ENCODE data around the gene PTH2.
"Not testable (repeated sequence)": the region's sequence is repeated elsewhere in the genome, so short reads cannot be mapped to it uniquely, and the experiment has no call there.

The PTH2 gene

DNA sequence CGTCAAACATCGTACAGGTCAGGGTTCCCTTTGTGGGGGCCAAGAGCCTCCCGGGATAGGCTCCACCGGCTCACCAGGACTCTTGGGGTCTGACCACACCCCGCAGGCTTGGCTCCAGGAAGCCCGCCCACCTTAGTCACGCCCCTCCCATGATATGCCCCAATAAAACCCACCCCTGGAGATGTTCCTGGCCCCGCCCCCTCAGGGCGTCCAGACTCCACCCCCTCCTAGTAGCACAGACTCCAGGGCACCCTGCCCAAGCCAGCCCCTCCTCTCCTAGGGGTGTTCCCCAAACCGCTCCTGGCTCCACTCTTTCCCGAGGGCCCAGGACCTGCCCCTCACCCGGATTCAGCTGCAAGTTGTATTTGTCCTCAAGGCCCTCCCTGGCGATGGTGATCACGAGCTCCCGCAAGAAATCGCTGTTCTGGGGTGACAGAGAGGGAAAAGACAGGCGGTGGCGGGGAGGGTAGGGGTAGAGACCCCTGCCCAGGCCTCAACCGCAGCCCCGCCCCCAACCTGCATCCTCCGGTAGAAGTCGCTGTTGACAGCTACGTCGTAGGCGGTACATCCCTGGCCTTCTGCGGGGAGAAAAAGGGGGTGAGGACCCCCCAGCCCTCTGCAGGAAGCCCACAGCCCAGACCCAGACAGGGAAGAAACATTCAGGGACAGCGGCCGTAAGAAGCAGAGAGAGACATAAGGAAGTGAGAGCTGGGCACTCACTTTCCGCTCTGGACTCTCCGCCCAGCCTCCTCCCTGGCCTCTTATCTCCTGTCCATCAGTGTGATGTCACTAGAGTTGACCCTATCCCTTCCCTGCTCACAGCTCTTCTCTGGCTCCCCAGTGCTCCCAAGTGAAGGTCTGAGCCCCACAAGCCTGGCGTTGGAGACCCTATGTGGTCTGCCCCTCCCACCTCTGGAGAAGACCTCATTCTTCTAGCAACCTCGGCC lies 24.5 kb upstream of the PTH2 start:
- DNase-seq (ENCODE audit: low spot score) = no peak

DNA sequence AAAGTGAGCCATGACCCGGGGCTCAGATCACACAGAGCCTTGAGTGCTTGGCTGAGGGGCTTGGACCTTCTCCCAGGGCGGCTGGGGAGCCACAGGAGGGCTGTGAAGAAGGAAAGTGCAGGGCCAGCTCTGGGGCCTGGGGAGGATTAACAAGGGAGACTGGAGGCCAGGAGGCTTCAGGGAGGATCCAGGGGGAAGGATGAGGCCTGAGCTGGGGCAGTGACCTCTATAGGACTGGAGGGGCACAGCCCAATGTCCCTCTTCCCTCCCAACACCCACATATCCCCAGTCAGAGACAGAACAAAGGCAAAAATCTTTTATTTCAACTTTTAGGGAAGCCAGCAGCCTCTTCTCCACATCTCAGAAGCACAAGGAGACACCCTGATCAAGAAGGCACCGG lies 22.8 kb upstream of the PTH2 start:
- no peak for DNase-seq (ENCODE audit: low spot score)

DNA sequence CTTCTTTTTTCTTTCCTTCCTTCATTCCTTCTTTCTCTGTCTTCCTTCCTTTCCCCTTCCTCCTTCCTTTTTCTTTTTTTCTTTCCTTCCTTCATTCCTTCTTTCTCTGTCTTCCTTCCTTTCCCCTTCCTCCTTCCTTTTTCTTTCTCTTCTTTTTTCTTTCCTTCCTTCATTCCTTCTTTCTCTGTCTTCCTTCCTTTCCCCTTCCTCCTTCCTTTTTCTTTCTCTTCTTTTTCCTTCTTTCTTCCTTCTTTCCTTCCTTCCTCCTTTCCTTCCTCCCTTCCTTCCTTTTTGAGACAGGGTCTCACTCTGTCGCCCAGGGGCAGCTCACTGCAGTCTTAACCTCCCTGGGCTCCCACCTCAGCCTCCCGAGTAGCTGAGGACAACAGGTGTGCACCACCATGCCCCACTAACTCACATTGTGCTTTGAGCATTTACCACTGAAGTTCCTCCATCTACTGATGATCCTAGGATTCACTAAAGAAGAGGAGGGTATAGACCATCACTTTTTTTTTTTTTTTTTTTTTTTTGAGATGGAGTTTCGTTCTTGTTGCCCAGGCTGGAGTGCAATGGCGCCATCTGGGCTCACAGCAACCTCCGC lies 21.0 kb upstream of the PTH2 start:
- not testable (repeated sequence) for DNase-seq (ENCODE audit: low spot score)

DNA sequence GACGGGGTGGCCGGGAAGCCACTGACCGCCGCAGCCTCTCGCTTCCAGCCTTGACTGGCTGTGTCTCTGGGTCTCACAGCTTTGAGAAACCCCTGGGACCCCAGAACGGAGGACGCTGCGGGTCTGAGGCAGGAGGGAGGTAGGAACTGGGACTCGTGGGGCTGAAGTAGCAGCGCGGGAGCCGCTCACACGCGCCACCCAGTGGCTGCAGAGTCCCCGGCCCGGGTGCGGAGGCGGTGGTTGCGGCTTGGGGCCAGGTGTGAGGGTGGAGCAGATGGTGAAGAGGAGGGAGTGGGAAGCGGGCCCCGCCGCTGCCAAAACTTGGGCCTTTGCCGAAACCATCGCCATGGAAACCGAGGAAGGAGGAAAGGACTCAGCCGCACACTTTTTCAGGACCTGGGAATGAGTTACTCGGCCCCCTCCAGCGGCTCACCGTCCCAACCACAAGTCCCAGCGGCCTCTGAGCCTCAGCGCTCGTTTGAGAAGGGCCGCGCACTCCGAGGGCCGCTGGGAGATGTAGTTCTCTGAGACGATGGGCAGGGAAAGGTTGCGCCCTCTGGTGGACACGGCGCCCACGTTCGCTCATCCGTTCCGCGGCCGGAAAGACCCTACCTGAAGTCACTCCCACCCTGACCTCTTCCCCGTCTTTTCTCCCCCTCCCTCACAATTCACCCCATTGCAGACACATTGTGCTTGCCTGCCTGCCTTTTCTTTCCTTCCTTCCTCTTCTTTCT lies 20.3 kb upstream of the PTH2 start:
- DNase-seq (ENCODE audit: low spot score) = peak; percentile 93

DNA sequence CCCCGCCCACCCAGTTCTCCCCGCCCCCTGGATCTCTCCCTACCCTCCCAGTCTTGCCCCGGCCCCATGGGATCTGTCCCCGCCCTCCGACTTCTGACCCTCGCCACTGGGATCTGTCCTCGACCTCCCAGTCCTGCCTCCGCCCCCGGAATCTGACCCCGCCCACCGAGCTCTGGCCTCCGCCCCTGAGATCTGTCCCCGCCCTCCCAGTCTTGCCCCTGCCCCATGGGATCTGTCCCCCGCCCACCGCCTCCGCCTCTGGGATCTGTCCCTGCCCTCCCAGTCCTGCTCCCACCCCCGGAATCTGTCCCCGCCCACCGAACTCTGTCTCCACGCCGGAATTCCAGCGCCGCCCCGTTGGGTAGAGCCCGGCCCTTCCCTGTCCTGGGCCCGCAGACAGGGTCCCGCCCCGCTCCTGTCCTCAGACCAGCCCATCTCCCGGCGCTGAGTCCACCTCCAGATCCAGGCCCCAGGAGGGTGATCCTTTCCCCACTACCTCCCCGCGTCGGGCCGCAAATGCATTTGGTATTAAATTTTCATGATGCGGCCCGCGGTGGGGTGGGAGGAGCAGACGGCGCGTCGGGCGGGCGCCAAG lies 19.6 kb upstream of the PTH2 start:
- DNase-seq (ENCODE audit: low spot score) = peak; percentile 91

DNA sequence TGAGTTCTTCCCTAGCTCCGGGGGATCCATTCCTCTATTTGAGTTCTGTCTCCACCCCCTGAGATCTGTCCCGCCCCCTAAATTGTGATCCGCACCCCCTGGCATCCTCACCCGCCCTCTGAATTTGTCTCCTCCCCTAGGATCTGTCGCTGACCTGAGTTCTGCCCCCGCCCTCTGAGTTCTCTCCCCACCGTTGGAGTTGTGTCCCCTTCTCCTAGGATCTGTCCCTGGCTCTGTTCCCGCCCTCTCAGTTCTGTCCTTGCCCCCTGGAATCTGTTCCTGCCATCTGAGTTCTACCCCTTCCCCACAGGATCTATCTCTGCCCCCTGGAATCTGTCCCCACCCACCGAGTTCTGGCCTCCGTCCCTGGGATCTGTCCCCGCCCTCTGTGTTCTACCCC lies 19.1 kb upstream of the PTH2 start:
- no peak for DNase-seq (ENCODE audit: low spot score)

DNA sequence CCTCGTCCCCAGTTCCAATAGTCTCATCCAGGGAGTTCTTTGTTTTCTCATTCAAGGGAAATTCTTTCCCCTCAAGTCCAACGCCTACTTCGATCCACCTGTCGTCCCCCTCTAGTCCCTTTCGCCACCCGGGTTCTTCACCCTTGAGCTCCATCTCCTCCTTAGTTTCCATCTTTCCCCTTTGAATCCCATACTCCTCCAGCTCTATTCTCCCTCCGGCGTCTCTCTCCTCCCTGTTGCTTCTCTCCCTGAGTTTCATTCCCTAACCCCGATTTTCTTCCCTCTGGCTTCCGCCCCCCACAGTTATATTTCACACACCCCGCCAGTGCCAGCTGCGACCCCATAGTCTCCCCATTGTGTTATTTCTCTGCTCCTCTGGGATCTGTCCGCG lies 18.7 kb upstream of the PTH2 start:
- no peak for DNase-seq (ENCODE audit: low spot score)

DNA sequence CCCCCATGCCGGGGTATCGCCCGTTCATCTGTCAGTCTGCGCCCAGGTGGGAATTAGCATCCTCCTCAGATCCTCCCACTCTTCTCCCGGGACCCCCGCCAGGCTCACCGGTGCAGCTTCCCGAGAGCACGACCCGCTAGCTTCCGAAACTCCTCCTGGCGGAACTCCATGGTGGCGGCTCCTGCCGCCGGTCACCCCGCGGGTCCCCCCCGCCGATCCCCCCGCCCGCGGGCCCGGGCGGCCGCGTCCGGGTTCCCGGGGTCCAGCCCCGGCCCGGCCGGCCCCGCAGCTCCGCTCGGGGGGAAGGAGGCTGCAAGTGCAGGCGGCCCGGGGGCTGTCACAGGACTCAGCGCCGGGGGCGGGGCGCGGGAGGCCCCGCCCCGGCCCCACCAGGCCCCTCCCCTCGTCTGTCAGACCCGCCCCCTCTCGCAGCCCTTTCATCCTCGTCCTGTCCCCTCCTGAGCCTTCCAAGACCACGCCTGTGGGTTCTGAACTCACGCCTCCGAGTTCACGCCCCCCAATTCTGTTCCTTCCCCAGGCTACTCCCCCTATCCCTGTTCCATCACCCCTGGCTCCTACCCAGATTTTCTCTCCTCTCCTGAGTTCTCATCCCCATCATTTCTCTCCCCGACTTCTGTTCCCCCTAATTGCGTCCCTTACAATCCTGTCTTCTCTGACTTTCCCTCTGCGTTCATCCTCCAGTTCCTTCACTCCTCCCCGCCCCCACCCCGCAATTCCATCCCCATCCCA lies 18.1 kb upstream of the PTH2 start, which contains the start of gene SLC17A7:
Gene SLC17A7, minus strand, starts transcription at position 318 of the 750 bp plus-strand sequence. Its CDS starts 148 bp downstream, at position 170.
- peak; percentile 67 for DNase-seq (ENCODE audit: low spot score)

DNA sequence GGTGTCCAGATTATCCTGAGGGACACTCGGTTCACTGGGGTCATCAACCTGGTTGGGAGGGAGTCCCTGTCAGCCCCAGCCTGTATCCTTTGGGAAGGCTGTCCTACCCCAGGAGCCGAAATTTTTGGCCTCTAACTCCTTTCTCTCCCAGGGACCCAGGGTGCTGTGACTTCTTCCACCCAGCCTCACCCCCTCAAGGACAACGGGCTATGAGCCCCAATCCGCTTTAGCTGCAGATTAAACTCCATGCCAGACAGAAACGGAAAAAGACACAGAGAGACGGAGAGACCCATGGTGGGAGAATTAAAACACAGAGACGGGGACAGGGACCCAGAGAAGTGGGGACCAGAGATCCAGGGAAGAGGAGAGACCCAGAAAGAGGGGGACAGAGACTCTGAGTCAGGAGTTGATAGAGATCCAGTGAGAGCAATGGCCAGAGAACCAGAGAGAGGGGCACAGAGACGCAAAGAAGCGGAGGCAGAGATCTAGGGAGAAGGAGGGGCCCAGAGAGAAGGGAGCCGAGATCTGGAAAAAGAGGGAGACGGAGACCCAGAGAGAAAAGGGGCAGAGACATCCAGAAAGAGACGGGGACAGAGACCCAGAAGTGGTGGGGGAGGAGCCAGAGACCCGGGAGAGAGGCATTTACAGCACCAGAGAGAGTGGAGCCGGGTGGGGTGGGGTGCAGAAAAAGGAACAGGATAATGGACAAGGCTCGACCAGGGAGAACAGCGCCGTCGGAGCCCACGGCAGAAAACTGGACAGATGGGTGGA lies 17.4 kb upstream of the PTH2 start:
- DNase-seq (ENCODE audit: low spot score) = no peak

DNA sequence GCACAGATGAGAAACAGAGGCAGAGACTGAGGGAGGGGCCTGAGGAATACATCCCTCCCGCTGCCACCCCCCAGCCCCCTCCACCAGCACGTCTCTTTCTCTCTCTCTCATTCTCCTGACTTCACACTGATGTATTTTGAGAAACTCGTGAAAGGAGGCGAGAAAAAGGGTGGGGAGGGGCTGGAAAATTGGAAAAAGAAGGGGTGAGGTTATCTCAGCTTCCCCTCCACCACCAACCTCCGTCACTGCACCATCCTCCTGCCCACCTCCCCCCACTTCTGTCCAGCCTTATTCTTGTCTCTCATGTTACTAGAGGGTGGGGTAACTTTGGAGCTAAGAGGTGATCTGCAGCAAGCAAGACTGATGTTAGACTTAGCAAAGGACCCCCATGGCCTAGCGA lies 16.6 kb upstream of the PTH2 start:
- DNase-seq (ENCODE audit: low spot score) = no peak

DNA sequence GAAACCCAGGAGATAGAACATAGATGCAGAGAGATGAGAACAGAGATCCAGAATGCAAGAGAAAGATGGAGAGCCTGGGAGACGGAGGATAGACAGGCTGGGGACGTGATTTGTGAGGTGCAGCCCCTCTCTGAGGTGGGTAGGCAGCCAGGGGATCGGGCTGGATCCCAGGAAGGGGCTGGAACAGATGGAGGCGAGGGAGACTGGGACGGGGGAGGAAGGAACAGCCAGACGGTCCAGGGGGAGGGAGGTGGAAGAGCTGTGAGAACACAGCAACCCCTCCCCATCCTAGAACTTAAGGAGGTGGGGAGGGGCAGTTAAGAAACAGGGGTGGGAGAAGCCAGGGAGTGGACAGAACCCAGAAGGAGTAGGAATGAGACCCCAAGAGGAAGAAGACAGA lies 15.0 kb upstream of the PTH2 start:
- no peak for DNase-seq (ENCODE audit: low spot score)

DNA sequence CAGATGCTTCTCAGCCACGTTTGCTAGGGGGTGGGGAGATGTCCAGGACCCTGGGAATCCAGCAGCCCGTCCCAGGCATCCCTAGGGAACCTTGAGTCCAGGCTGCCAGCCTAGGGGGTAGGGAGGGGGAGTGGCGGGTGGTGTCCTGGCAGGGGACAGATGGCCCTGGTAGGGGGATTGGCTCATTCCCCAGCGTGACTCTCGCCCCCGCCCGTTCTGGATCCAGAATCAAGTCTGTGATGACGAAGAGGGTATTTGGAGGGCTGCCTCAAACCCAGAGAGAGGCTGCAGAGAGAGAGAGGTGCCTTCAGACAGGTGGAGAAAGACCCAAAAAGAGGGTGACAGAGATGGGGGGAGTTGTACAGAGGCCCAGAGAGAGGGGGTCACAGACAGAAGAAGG lies 14.0 kb upstream of the PTH2 start:
- no peak for DNase-seq (ENCODE audit: low spot score)

DNA sequence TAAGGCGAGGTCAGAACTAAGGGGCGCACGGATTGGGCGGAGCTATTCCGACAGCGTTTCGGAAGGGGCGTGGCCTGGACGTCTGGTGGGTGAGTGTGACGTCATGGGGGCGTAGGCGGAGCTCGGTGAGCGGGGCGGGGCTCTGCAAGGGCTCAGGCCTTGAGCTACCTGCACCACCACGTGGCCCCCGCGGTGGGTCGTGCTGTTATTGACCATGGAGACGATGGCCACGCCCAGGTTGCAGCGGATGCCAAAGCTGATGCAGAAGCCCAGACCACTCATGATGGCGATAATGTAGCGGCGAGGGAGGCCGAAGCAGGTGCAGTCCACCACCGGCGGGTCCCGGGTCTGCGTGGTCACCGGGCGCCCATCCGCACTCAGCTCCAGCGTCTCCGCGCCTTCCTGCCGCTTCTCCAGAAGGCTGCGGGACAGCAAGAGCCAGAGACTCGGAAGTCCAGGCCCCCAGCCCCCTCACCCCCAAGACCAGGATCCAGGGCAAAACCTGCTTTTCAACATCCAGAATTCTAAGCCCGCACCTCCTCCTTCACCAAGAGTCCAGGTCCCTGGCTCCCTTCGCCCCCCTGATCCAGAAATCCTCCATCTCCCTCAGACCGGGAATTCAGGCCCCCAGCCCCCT lies 13.3 kb upstream of the PTH2 start:
- no peak for DNase-seq (ENCODE audit: low spot score)

DNA sequence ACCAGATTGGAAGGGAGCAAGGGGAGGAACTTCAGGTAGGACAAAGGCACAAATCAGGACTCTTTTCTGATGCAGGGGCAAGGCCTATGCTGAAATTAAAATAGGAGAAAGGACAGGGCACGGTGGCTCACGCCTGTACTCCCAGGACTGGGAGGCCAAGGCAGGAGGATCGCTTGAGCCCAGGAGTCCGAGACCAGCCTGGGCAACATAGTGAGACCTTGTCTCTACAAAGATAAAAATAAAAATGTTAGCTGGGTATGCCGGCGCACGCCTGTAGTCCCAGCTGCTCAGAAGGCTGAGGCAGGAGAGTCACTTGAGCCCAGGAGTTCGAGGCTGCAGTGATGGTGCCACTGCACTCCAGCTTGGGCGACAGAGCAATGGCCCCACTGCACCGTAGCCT lies 12.4 kb upstream of the PTH2 start:
- no peak for DNase-seq (ENCODE audit: low spot score)

DNA sequence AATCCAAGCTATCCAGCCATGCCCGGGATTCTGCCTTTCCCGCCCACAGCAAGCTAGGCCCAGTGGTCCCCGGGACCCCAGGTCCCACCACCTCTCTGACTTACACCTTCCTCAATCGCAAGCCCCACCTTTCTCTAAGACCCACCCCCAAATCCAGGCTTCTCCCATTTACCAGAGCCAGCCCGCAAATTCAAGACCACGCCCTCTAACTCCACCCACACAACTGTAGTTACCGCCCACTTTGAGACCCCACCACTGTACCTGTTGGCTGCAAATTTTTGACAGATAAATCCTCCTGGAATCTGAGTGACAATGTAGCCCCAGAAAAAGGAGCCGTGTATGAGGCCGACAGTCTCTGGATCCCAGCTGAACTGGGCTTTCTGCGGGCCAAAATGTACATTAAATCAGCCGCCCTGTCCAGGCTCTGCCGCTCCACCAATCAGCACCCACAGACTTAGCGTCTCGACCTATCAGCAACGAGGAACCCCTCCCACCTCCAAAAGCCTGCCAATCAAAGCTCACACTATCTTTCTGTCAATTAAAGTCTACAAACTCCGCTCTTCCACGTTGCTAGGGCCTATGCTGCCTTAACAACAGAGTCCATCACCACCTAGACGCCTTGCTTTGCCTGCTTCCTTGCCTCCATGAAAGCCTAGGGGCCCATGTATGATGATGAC lies 11.8 kb upstream of the PTH2 start:
- DNase-seq (ENCODE audit: low spot score) = no peak

DNA sequence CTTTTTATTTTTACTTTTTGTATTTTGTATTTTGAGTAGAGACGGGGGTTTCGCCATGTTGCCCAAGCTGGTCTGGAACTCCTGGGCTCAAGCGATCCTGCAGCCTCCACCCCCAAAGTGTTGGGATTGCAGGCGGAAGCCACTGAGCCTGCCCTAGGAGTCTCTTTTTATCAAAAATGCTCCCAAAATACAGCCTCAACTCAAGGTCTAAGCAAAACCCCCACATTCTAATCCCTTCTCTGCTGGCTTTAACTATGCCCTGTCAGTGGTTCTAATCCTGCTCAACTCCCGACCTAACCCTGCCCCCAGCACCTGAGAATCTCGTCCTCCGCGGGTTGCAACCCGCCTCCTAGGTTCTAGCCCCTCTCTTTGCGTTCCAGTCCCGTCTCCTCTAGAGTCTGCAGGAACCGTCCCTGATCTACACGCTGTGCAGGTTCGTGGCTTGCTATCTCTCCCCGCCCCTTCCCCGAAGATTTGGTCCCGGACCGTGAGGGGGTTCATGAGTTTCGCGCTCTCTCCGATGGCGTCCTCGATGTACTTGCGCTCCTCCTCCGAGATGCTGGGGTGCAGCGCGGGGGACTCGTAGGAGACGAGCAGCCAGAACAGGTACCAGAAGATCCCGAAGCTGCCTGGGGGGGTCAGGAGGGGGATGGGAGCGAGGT lies 10.1 kb upstream of the PTH2 start:
- DNase-seq (ENCODE audit: low spot score) = no peak

DNA sequence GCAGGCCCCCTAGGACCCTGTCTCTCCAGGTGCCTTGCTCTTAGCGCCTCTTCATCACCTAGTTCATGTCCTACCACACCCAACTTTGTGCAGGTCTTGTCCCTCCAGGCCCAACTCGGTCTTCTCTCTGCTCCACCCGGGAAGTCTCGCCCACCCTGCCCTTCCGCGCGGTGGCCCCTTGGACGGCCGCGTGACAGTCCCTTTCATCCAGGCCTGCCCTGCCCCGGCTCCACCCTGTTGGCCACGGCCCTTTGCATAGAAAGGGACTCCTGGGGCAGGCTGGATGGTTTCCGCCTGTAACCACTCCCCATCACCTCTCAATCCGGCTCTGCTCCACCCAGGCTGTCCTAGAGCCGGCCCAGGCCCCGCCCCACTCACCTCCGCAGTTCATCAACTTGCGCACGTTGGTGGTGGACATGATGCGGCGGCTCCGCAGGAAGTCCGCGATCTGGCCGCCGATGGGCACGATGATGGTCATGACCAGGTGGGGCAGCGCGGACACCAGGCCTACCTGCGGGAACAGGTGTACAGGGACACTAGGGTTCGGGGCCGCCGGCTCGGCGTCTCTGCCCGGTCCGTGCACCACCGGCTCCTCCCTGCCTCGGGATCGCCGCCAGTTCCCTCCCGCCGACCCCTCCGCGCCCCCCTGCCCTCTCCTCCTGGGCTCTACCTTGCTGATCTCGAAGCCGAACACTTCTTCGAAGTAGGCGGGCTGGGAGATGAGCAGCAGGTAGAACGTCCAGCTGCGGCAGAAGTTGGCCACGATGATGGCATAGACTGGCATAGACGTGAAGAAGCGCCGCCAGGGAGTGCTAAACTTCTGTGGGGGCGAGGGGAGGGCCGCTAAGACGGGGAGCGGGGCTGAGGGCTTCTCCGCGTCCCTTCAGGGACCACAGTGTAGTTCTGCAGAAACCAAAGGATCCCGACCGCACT lies 9.2 kb upstream of the PTH2 start:
- DNase-seq (ENCODE audit: low spot score) = no peak

DNA sequence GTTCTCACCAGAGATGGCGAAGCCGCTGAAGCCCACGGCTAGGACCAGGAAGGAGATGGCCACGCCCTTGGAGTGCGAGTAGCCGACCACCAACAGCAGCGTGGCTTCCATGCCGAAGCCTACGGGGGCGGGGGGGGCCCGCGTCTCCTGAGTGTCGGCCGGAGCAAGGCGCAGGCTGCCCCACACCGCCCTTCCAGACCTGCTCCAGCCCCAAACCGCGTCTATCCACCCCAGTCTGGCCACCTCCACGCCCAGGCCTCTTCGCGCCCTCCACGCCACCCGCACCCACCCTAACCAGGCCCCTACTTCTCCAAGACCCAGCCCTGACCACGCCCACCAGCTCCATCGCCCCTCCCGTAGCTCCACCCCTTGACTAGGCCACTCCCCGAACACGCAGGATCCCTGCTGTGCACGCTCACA lies 8.1 kb upstream of the PTH2 start:
- DNase-seq (ENCODE audit: low spot score) = no peak
